Natural killer cell (primary cell): ENCODE measurements around the gene ACAD9. TPM values are rescaled to one million over a fixed set of nuclear protein-coding genes. Genes with fewer than 3 reads are reported as not detected.
A peak's percentile ranks its signal among the peaks of the same experiment; 100 is the strongest.

Experiments used
- ATAC-seq, 3 donors: fragments of 150-1000 bp in 2 of 3; fragments of 200-7000 bp in 1 of 3; cut with Tn5 transposase; 1 replicate in 1 of 3; 2 replicates in 2 of 3; pipeline ENCODE4 v1.10.0; 2021; ENCODE audit warnings: mild to moderate bottlenecking in 2 of 3, moderate library complexity in 2 of 3
- DNase-seq, 2 donors: peaks; one replicate each; pipeline versions ENCODE4 v3.0.0 to v3.0.0-alpha.2; 2013 to 2021; ENCODE audit warnings: mixed read lengths in 1 of 2
- H3K27ac ChIP-seq: one replicate; pipeline ENCODE4 v1.5.1; 2013; ENCODE audit warnings: mild to moderate bottlenecking, low read length
- H3K27me3 ChIP-seq: one replicate; pipeline ENCODE4 v1.6.1; 2013; ENCODE audit warnings: low read length; ENCODE audit not compliant: control insufficient read depth, insufficient read depth
- H3K36me3 ChIP-seq: one replicate; pipeline ENCODE4 v1.6.1; 2013; ENCODE audit warnings: low read length; ENCODE audit not compliant: control insufficient read depth, insufficient read depth
- H3K4me1 ChIP-seq: one replicate; pipeline ENCODE4 v1.6.1; 2013; ENCODE audit warnings: low read length; ENCODE audit not compliant: control insufficient read depth, insufficient read depth
- H3K4me3 ChIP-seq: one replicate; pipeline ENCODE4 v1.5.1; 2013; ENCODE audit warnings: low read length
- H3K9me3 ChIP-seq: one replicate; pipeline ENCODE4 v1.6.1; 2013; ENCODE audit warnings: low read length; ENCODE audit not compliant: control insufficient read depth, insufficient read depth
- H3K27ac Mint-ChIP-seq, 2 donors: one replicate each; pipeline ENCODE4 v1.8.0; 2022; ENCODE audit warnings: mild to moderate bottlenecking in 2 of 2, mixed read lengths in 2 of 2, moderate library complexity in 1 of 2
- H3K27me3 Mint-ChIP-seq, 2 donors: one replicate each; pipeline ENCODE4 v1.8.0; 2022; ENCODE audit warnings: low read depth in 2 of 2, mixed read lengths in 2 of 2
- H3K36me3 Mint-ChIP-seq: one replicate; pipeline ENCODE4 v1.8.0; 2022; ENCODE audit warnings: mixed read lengths
- H3K4me1 Mint-ChIP-seq, 2 donors: one replicate each; pipeline ENCODE4 v1.8.0; 2022; ENCODE audit warnings: mixed read lengths in 2 of 2
- H3K4me3 Mint-ChIP-seq: one replicate; pipeline ENCODE4 v1.8.0; 2022; ENCODE audit warnings: mild to moderate bottlenecking, moderate library complexity, mixed read lengths
- H3K9me3 Mint-ChIP-seq, 2 donors: one replicate each; pipeline ENCODE4 v1.8.0; 2022; ENCODE audit warnings: mixed read lengths in 2 of 2
- WGBS: methylation state at CpG from one replicate; pipeline ENCODE4 v1.1.7; 2013; ENCODE audit warnings: missing lambda C conversion rate; ENCODE audit not compliant: insufficient coverage; 5-methylcytosine and 5-hydroxymethylcytosine counted together
- intact Hi-C: fragments of 100-400 bp; cut with micrococcal nuclease; formaldehyde crosslinking; loops from one replicate; pipeline ENCODE4 v1.14.2; 2022
- total RNA-seq, 4 donors: library from RNA; stranded (reverse); fragments of 120-200 nt in 1 of 4; gene quantifications; one replicate each; pipeline versions ENCODE4 v1.2.3 to v1.2.4, GENCODE V29; 2013 to 2022
- TF ChIP-seq, protein P1 (sequence below): fragments of 200-600 bp; IDR thresholded peaks from one replicate; pipeline ENCODE4 v1.8.0; 2022; ENCODE audit warnings: antibody characterized with exemption

Gene ACAD9
- total RNA-seq, 3 donors from 2014 or later (not counting 1 experiment from before 2014, with no cell fraction given): 43.4 to 71.3 (median 54.2) TPM

DNA sequence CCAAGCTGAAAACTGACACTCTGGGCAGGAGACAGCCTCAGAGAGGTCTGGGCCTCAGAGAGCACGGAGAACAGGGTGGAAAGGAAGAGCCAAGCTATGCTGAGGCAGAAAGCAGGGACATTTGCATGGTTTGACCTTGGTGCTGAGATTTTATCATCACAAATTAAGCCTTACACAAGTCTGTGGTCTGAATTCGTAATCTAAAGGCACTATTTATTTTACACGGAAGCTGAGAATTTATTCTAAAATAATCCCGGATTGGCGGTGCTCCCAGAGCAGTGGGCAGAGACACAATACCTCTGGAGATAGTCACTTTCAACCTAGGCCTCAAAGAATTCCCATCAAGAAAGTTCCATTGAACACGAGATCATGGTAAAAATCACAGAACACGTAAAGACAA is 67.0 kb downstream of the ACAD9 start:
- H3K4me1 ChIP-seq: no peaks in the 10 kb centered on the region
- TF ChIP-seq, protein P1, sequence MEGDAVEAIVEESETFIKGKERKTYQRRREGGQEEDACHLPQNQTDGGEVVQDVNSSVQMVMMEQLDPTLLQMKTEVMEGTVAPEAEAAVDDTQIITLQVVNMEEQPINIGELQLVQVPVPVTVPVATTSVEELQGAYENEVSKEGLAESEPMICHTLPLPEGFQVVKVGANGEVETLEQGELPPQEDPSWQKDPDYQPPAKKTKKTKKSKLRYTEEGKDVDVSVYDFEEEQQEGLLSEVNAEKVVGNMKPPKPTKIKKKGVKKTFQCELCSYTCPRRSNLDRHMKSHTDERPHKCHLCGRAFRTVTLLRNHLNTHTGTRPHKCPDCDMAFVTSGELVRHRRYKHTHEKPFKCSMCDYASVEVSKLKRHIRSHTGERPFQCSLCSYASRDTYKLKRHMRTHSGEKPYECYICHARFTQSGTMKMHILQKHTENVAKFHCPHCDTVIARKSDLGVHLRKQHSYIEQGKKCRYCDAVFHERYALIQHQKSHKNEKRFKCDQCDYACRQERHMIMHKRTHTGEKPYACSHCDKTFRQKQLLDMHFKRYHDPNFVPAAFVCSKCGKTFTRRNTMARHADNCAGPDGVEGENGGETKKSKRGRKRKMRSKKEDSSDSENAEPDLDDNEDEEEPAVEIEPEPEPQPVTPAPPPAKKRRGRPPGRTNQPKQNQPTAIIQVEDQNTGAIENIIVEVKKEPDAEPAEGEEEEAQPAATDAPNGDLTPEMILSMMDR: no peak
- no peaks in the 10 kb centered on the region for H3K36me3 ChIP-seq
- no peak overlapping the region for H3K27ac ChIP-seq
- Mint-ChIP-seq H3K4me3 (no peak overlapping the region), H3K27me3 (peaks cover 0 to 11% of the 10 kb centered on the region in 2 donors), H3K27ac (no peak overlapping the region), H3K36me3 (no peaks in the 10 kb centered on the region), H3K4me1 (no peaks in the 10 kb centered on the region), H3K9me3 (no peaks in the 10 kb centered on the region)
- 91% methylated on average over 7 of the region's 7 CpGs for WGBS
- no peak for DNase-seq
- intact Hi-C loops: no loop called here
- H3K27me3 ChIP-seq: no peaks in the 10 kb centered on the region
- ATAC-seq: no peak
- H3K4me3 ChIP-seq: no peak overlapping the region
- H3K9me3 ChIP-seq: no peaks in the 10 kb centered on the region

DNA sequence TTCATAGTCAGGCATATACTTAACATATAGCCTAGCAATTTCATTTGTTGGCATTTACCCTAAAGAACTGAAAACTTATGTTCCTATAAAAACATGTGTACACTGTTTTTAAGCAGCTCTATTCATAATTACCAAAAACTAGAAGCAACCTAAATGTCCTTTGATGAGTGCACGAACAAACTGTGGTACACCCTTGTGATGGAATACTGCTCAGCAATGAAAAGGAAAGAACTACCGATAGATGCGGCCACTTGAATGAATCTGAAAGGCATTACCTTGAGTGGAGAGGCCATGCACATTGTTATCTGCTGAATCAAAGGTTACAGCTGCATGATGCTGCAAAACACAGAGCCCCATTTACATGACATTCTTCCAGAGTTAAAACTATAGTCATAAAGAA is 69.7 kb downstream of the ACAD9 start:
- TF ChIP-seq, protein P1: no peak
- Mint-ChIP-seq H3K27ac (no peak overlapping the region), H3K9me3 (no peaks in the 10 kb centered on the region), H3K4me1 (no peaks in the 10 kb centered on the region), H3K27me3 (peaks cover 0 to 8% of the 10 kb centered on the region in 2 donors), H3K36me3 (no peaks in the 10 kb centered on the region), H3K4me3 (no peak overlapping the region)
- intact Hi-C loops: no loop called here
- H3K27ac ChIP-seq: no peak overlapping the region
- no peak for ATAC-seq
- no peak for DNase-seq
- no peaks in the 10 kb centered on the region for H3K27me3 ChIP-seq
- no peak overlapping the region for H3K4me3 ChIP-seq
- H3K36me3 ChIP-seq: no peaks in the 10 kb centered on the region
- WGBS: 96% methylated on average over 3 of the region's 3 CpGs
- H3K4me1 ChIP-seq: no peaks in the 10 kb centered on the region
- H3K9me3 ChIP-seq: no peaks in the 10 kb centered on the region

DNA sequence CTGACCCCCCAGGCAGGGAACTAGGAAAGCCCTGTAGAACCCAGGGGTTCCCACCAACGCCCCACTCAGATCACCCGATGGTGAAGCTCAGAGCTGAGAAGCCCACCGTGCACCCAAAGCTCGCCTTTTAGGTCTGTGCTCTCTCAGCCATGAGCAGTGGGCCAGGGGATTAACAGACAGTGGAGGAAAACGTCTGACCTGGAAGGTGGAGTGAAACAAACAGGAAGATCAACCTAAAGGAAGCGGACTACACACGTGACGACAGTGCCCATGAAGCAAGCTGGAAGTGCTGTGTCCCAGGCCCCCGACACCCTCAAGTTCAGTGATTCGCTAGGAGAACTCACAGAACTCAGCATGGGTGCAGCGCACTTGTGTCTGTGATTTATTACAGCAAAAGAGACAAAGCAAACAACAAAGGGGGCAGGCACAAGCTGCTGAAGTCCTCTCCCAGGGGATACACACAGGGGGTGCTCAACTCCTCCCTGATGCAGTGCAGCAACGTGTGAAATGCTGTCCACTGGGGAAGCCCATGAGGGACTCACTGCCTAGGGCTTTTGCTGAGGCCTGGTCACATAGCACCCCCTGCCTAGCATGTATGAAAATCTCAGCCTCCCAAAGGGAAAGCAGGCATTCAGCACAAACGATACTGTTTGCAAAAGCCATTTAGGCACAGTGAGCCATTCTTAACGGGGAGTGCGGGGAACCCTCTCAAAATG is 71.0 kb downstream of the ACAD9 start:
- Mint-ChIP-seq H3K4me1 (no peaks in the 10 kb centered on the region), H3K4me3 (no peak overlapping the region), H3K27ac (no peak overlapping the region), H3K36me3 (no peaks in the 10 kb centered on the region), H3K27me3 (peaks cover 0 to 8% of the 10 kb centered on the region in 2 donors), H3K9me3 (no peaks in the 10 kb centered on the region)
- Histone ChIP-seq H3K4me1 (no peaks in the 10 kb centered on the region), H3K36me3 (no peaks in the 10 kb centered on the region), H3K27ac (no peak overlapping the region), H3K9me3 (no peaks in the 10 kb centered on the region), H3K4me3 (no peak overlapping the region), H3K27me3 (no peaks in the 10 kb centered on the region)
- intact Hi-C loops: no loop called here
- peak in 1 of 2 donors; percentile 54 for DNase-seq
- TF ChIP-seq, protein P1: no peak
- ATAC-seq: peak in 1 of 3 donors; percentile 30
- WGBS: 79% methylated on average over 15 of the region's 15 CpGs

DNA sequence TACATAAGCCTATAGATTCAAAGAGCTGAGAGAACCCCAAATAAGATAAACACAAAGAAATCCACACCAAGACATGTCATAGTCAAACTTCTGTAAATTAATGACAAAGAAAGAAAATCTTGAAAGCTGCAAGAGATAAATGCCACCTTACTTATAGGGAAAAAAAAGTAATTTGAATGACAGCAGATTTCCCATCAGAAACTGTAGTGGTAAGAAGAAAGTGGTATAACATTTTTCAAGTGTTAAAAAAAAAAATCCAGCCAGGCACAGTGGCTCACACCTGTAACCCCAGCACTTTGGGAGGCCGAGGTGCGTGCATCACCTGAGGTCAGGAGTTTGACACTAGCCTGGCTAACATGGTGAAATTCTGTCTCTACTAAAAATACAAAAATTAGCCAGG is 77.0 kb downstream of the ACAD9 start:
- H3K36me3 ChIP-seq: no peaks in the 10 kb centered on the region
- intact Hi-C loops: no loop called here

More for the DNA sequence above, 77.0 kb downstream of the ACAD9 start:
- Histone ChIP-seq H3K4me1 (no peaks in the 10 kb centered on the region), H3K4me3 (no peak overlapping the region), H3K27me3 (no peaks in the 10 kb centered on the region), H3K27ac (no peak overlapping the region), H3K9me3 (no peaks in the 10 kb centered on the region)
- no peak for ATAC-seq
- Mint-ChIP-seq H3K9me3 (peaks cover 0 to 2% of the 10 kb centered on the region in 2 donors), H3K36me3 (no peaks in the 10 kb centered on the region), H3K27me3 (peaks cover 0 to 10% of the 10 kb centered on the region in 2 donors), H3K4me3 (no peak overlapping the region), H3K27ac (no peak overlapping the region), H3K4me1 (no peaks in the 10 kb centered on the region)
- WGBS: 87% methylated on average over 2 of the region's 2 CpGs
- DNase-seq: no peak
- TF ChIP-seq, protein P1: no peak
